Measurements from ENCODE around the gene AIM2. TPM values are rescaled to one million over a fixed set of nuclear protein-coding genes. Genes with fewer than 3 reads are reported as not detected.

AIM2 gene
- total and polyA plus RNA-seq, 2 of the 13 experiments (the other 11 are each of a cell fraction or from before 2014, with no cell fraction given): not detected

DNA sequence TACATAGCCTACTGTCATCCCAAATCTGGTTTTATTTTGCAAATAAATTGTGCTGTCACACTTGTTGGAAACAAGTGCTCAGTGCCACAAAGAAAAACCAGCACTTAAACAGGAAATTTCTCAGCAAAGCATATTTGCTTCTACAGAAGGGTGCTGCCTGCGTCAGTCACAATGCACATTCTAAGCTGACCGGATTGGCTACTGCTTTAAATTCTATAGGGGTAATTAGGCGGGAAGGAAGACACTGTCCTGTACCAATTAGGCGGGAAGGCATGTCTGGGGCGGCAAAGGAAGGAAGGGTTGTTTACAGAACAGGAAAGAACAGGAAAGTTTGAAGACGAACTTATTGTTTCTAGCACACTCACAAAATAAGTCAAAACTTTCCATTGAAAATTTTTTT, 64.1 kb downstream of the AIM2 start:
- no peak overlapping the region for H3K27ac ChIP-seq (ENCODE audit: extremely low read length, insufficient read depth, low read length)
- intact Hi-C loops (cut with micrococcal nuclease; ENCODE audit: unreplicated experiment): no loop called here
- POLR2A ChIA-PET: no interaction called here

More for the DNA sequence above, 64.1 kb downstream of the AIM2 start:
- in situ Hi-C loops (cut with HindIII; ENCODE audit: extremely low pct_ligation_motif_present, low pct_unique_long_range_greater_than_20kb): loop anchor here (25.0 kb wide), 1 partner anchor 825 kb away; the partner anchor contains the start of gene CD1D
- Histone ChIP-seq H3K4me2 (ENCODE audit: low read depth, low read length) (no peak overlapping the region), H3K9ac (ENCODE audit: insufficient read depth, low read depth, low read length) (no peak overlapping the region), H3K36me3 (replicated peaks in 1 of 2; ENCODE audit: control insufficient read depth in 1 of 2, insufficient read depth in 2 of 2, low read length in 2 of 2) (no peaks in the 10 kb centered on the region), H3K4me3 (replicated peaks in 1 of 3; ENCODE audit: insufficient read depth in 1 of 3, low read depth in 2 of 3, low read length in 3 of 3) (no peak overlapping the region), H3K79me2 (ENCODE audit: insufficient read depth, low read length) (no peaks in the 10 kb centered on the region), H2AFZ (ENCODE audit: low read length) (no peak overlapping the region), H4K20me1 (ENCODE audit: insufficient read depth, low read length) (no peaks in the 10 kb centered on the region), H3K27me3 (ENCODE audit: control insufficient read depth in 1 of 2, insufficient read depth in 2 of 2, low read length in 2 of 2) (0 out of 5 replicates have a peak, but pooled peaks cover 0 to 2% of the 10 kb centered on the region in 2 experiments), H3K9me3 (ENCODE audit: low read length) (no peaks in the 10 kb centered on the region), H3K4me1 (ENCODE audit: insufficient read depth, low read length) (no peaks in the 10 kb centered on the region)
- BruUV-seq (replicated peaks): no TSS peak
- FAIRE-seq (no peak), ATAC-seq (no peak), DNase-seq (ENCODE audit: low spot score) (no peak)
- TF ChIP-seq ZNF124 (CRISPR knock-in tag; IDR thresholded peaks at IDR 0.05) (no peak), NBN (conservative IDR thresholded peaks at IDR 0.05) (no peak), DNMT3B (CRISPR knock-in tag; conservative IDR thresholded peaks at IDR 0.05) (no peak), DMAP1 (CRISPR knock-in tag; IDR thresholded peaks at IDR 0.05) (no peak), HDAC6 (IDR thresholded peaks at IDR 0.05; ENCODE audit: low read depth, low read length) (no peak), GLI4 (CRISPR knock-in tag; IDR thresholded peaks at IDR 0.05; ENCODE audit: borderline replicate concordance) (no peak), JUNB (CRISPR knock-in tag; IDR thresholded peaks at IDR 0.05; ENCODE audit: borderline replicate concordance) (no peak), ZNF432 (CRISPR knock-in tag; IDR thresholded peaks at IDR 0.05; ENCODE audit: borderline replicate concordance) (no peak), HOXA7 (CRISPR knock-in tag; IDR thresholded peaks at IDR 0.05) (no peak), RCOR2 (CRISPR knock-in tag; IDR thresholded peaks at IDR 0.05) (no peak), SNAPC2 (CRISPR knock-in tag; IDR thresholded peaks at IDR 0.05) (no peak), ZFYVE20 (CRISPR knock-in tag; IDR thresholded peaks at IDR 0.05; ENCODE audit: borderline replicate concordance, low read depth) (no peak), ZNF230 (CRISPR knock-in tag; IDR thresholded peaks at IDR 0.05) (no peak), ZNF563 (CRISPR knock-in tag; IDR thresholded peaks at IDR 0.05) (no peak)
- TF ChIP-seq, protein P1, sequence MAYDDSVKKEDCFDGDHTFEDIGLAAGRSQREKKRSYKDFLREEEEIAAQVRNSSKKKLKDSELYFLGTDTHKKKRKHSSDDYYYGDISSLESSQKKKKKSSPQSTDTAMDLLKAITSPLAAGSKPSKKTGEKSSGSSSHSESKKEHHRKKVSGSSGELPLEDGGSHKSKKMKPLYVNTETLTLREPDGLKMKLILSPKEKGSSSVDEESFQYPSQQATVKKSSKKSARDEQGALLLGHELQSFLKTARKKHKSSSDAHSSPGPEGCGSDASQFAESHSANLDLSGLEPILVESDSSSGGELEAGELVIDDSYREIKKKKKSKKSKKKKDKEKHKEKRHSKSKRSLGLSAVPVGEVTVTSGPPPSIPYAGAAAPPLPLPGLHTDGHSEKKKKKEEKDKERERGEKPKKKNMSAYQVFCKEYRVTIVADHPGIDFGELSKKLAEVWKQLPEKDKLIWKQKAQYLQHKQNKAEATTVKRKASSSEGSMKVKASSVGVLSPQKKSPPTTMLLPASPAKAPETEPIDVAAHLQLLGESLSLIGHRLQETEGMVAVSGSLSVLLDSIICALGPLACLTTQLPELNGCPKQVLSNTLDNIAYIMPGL (CRISPR knock-in tag; IDR thresholded peaks at IDR 0.05; ENCODE audit: borderline replicate concordance in 1 of 2, low read depth in 1 of 2): no peak
- TF ChIP-seq, protein P2, sequence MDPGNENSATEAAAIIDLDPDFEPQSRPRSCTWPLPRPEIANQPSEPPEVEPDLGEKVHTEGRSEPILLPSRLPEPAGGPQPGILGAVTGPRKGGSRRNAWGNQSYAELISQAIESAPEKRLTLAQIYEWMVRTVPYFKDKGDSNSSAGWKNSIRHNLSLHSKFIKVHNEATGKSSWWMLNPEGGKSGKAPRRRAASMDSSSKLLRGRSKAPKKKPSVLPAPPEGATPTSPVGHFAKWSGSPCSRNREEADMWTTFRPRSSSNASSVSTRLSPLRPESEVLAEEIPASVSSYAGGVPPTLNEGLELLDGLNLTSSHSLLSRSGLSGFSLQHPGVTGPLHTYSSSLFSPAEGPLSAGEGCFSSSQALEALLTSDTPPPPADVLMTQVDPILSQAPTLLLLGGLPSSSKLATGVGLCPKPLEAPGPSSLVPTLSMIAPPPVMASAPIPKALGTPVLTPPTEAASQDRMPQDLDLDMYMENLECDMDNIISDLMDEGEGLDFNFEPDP (CRISPR knock-in tag; conservative IDR thresholded peaks at IDR 0.05): no peak
- TF ChIP-seq, protein P3, sequence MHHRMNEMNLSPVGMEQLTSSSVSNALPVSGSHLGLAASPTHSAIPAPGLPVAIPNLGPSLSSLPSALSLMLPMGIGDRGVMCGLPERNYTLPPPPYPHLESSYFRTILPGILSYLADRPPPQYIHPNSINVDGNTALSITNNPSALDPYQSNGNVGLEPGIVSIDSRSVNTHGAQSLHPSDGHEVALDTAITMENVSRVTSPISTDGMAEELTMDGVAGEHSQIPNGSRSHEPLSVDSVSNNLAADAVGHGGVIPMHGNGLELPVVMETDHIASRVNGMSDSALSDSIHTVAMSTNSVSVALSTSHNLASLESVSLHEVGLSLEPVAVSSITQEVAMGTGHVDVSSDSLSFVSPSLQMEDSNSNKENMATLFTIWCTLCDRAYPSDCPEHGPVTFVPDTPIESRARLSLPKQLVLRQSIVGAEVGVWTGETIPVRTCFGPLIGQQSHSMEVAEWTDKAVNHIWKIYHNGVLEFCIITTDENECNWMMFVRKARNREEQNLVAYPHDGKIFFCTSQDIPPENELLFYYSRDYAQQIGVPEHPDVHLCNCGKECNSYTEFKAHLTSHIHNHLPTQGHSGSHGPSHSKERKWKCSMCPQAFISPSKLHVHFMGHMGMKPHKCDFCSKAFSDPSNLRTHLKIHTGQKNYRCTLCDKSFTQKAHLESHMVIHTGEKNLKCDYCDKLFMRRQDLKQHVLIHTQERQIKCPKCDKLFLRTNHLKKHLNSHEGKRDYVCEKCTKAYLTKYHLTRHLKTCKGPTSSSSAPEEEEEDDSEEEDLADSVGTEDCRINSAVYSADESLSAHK (CRISPR knock-in tag; IDR thresholded peaks at IDR 0.05; ENCODE audit: borderline replicate concordance): no peak
- 2% methylated on average over 6 of the region's 6 CpGs for WGBS (ENCODE audit: low lambda C conversion rate)
- CTCF ChIA-PET (ENCODE audit: low intra/inter-chr PET ratio, low total read pairs): no interaction called here
